Activated CD8-positive, alpha-beta T cell treated with anti-CD3 and anti-CD28 coated beads, Interleukin-2, amount 10 ng/mL, durations not matched to agents 7 days and 5 days (primary cell): Measurements from ENCODE around the gene FAIM2. TPM values are rescaled to one million over a fixed set of nuclear protein-coding genes. Genes with fewer than 3 reads are reported as not detected.

Source experiments
- ATAC-seq: fragments of 150-1000 bp; cut with Tn5 transposase; one replicate; pipeline ENCODE4 v1.10.0; 2021; ENCODE audit warnings: moderate library complexity
- CTCF ChIA-PET: fragments of 350-600 bp; sonication (Branson Sonifier 250); formaldehyde crosslinking; loops from one replicate; lab custom pipeline; 2021; ENCODE audit warnings: antibody characterized with exemption; lab: Charles Lee
- POLR2A ChIA-PET: fragments of 350-600 bp; sonication (Branson Sonifier 250); formaldehyde crosslinking; loops from one replicate; lab custom pipeline; 2021; ENCODE audit warnings: antibody characterized with exemption; lab: Charles Lee
- DNase-seq: peaks from one replicate; pipeline ENCODE4 v3.0.0-alpha.2; 2020
- H3K27ac Mint-ChIP-seq: one replicate; pipeline ENCODE4 v1.8.0; 2021; ENCODE audit warnings: mild to moderate bottlenecking, mixed read lengths
- H3K27me3 Mint-ChIP-seq: one replicate; pipeline ENCODE4 v1.8.0; 2021; ENCODE audit warnings: low read depth, mixed read lengths
- H3K36me3 Mint-ChIP-seq: one replicate; pipeline ENCODE4 v1.8.0; 2021; ENCODE audit warnings: low read depth, mixed read lengths
- H3K4me1 Mint-ChIP-seq: one replicate; pipeline ENCODE4 v1.8.0; 2021; ENCODE audit warnings: low read depth, mixed read lengths
- H3K4me3 Mint-ChIP-seq: one replicate; pipeline ENCODE4 v1.8.0; 2021; ENCODE audit warnings: mild to moderate bottlenecking, mixed read lengths
- H3K9me3 Mint-ChIP-seq: one replicate; pipeline ENCODE4 v1.8.0; 2022; ENCODE audit warnings: mixed read lengths; ENCODE audit not compliant: insufficient read depth
- total RNA-seq, 2 experiments: library from RNA; stranded (reverse); gene quantifications; one replicate each; pipeline ENCODE4 v1.2.3, GENCODE V29; 2021

The FAIM2 gene
- total RNA-seq, 2 experiments from 2014 or later, result 0.23 to 0.55 TPM

DNA sequence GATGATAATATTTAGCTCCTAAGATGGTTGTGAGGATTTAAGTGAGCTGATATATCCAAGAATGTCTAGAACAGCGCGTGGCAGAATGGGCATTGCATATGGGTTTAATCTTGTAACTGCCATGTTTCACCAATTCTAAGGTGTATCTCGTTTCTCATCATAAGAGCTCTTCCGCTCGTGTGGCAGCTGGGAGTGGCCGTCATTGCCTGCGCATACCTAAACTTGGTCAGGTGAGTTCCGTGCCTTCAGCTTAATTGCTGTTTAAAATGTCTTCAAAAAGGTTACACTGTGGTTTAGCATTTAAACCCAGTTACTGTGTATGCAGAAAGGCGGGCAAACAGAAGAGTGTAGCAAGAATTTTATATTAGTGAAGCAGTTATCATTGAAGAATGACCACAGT lies 42.4 kb upstream of the FAIM2 start:
- no peak overlapping the region for H3K27ac Mint-ChIP-seq
- CTCF ChIA-PET, result interaction anchor here (0.6 to 4.6 kb wide), 60 partner anchors 8 to 642 kb away, joined by 3 to 103 read pairs (median 6); partner anchors contain the start of genes AQP5, AQP6, BCDIN3D and COX14
- H3K4me1 Mint-ChIP-seq, result peaks cover 24% of the 10 kb centered on the region
- H3K9me3 Mint-ChIP-seq, result no peaks in the 10 kb centered on the region
- no peak overlapping the region for H3K4me3 Mint-ChIP-seq
- no peak for ATAC-seq
- no peaks in the 10 kb centered on the region for H3K36me3 Mint-ChIP-seq
- POLR2A ChIA-PET, result interaction anchor here (1.6 kb wide), 1 partner anchor 205 kb away, joined by 5 read pairs; the partner anchor contains the start of gene TMBIM6
- DNase-seq, result no peak
- H3K27me3 Mint-ChIP-seq, result no peaks in the 10 kb centered on the region

DNA sequence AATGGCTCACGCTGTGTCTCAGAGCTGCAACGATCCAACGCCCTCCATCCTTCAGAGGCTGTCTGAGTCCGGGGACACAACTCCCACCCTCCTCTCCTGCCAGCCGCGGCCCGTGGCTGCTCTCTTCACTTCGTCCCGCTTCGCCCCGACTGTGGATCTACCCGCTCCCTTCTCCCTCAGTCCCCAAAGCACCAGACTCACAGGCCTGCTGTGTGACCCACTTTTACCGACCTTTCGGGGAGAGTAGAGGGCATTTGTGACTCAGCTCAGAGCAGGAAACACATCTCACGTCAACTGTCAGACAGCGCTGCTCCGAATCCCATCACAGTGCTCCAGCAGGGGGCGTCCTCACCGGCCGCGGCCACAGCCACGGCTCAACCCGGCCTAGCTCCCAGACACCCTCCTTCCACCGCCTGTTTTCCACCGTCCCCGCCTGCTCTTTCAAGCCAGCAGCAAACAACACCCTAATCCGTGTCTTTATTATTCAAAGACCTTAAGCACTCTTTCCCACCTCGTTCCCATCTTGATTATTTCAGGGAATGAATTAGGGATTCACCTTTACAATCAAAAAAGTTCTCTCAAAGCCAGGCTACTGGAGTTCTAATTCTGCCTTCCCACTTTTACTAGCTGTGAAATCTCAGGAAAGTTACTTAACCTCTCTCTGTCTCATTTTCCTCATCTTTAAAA lies 41.8 kb upstream of the FAIM2 start:
- Mint-ChIP-seq H3K4me1 (peaks cover 24% of the 10 kb centered on the region), H3K9me3 (no peaks in the 10 kb centered on the region)

DNA sequence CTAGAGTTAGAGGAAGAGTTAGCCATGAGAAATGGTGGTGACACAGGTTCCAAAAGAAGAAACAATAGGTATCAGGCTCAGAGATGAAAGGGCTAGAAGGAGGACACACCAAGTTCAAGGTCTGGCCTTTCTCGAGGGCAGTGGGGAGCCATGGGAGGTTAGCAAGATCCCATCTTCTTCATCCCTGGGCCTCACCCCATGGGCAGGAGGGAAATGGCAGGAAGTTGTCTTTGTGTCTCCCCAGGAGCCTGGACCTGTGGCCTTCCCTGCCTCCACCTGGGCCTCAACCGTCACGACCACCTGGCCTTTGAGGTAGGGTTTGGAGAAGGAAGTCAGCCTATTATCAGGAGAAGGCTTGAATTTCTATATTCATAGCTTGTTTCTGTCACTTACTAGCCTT lies 41.0 kb upstream of the FAIM2 start:
- Mint-ChIP-seq H3K4me3 (peak overlapping the region; percentile 70), H3K36me3 (no peaks in the 10 kb centered on the region), H3K9me3 (no peaks in the 10 kb centered on the region), H3K4me1 (peaks cover 24% of the 10 kb centered on the region), H3K27ac (peak overlapping the region; percentile 92), H3K27me3 (no peaks in the 10 kb centered on the region)
- no peak for ATAC-seq
- CTCF ChIA-PET, result interaction anchor here (0.8 to 4.6 kb wide), 28 partner anchors 9 to 203 kb away, joined by 3 to 103 read pairs (median 10); partner anchors contain the start of genes COX14, RACGAP1 and TMBIM6
- no peak for DNase-seq
- POLR2A ChIA-PET, result interaction anchor here (0.6 to 1.6 kb wide), 3 partner anchors 203 to 884 kb away, joined by 3 to 5 read pairs (median 3); partner anchors contain the start of genes KMT2D and TMBIM6

More for the DNA sequence above, 41.8 kb upstream of the FAIM2 start:
- peak overlapping the region; percentile 70 for H3K4me3 Mint-ChIP-seq
- DNase-seq, result peak; percentile 88
- ChIA-PET POLR2A (interaction anchor here (0.7 to 1.6 kb wide), 2 partner anchors 204 to 347 kb away, joined by 3 to 5 read pairs; partner anchors contain the start of gene TMBIM6), CTCF (interaction anchor here (0.5 to 4.6 kb wide), 71 partner anchors 9 to 1236 kb away, joined by 3 to 103 read pairs (median 5); partner anchors contain the start of genes AQP5, AQP6, BCDIN3D and COX14)
- ATAC-seq, result peak; percentile 99
- H3K36me3 Mint-ChIP-seq, result no peaks in the 10 kb centered on the region
- H3K27me3 Mint-ChIP-seq, result no peaks in the 10 kb centered on the region
- peak overlapping the region; percentile 92 for H3K27ac Mint-ChIP-seq

DNA sequence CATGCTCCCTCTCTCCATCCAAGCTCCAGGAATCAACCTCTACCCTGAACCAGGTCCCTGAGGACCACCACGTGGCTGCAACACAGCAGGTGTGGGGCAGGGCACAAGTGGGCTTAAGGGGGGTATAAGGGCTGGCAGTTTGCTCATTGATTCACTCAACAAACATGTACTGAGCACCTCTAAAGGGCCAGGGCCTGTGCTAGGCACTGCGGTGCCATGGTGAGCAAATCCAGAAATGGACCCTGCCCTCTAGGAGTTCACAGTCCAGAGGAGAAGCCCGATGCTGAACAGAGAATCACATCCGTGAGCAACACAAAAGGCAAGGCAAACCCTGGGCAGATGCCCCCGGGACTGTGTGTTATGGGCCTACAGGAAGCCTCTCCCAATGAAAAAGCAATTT lies 40.3 kb upstream of the FAIM2 start:
- H3K27ac Mint-ChIP-seq, result no peak overlapping the region
- ChIA-PET POLR2A (no interaction called here), CTCF (interaction anchor here (1.2 to 4.9 kb wide), 3 partner anchors 13 to 76 kb away, joined by 3 to 23 read pairs (median 5); no protein-coding TSS in a partner anchor)
- H3K4me3 Mint-ChIP-seq, result no peak overlapping the region
- no peaks in the 10 kb centered on the region for H3K36me3 Mint-ChIP-seq
- no peaks in the 10 kb centered on the region for H3K27me3 Mint-ChIP-seq
- ATAC-seq, result no peak
- no peak for DNase-seq
- no peaks in the 10 kb centered on the region for H3K9me3 Mint-ChIP-seq
- H3K4me1 Mint-ChIP-seq, result peaks cover 24% of the 10 kb centered on the region

DNA sequence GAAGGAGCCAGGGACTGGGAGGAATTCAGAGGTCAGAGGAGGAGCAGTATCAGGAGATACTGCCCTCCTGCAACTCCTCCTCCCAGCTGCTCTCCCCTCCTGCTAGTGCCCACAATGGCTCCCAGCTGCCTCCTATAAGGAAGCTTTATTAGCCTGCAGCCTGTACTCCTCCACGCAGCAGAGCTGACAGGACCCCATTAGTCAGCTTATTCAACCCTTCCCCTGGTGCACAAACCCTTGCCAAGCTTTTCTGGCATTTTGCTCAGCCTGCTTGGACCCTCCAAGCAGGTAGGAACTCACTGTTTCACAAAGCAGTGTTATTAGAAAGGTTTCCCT lies 39.9 kb upstream of the FAIM2 start:
- CTCF ChIA-PET, result interaction anchor here (0.7 to 4.9 kb wide), 4 partner anchors 12 to 76 kb away, joined by 3 to 23 read pairs (median 4); no protein-coding TSS in a partner anchor
- POLR2A ChIA-PET, result no interaction called here
- Mint-ChIP-seq H3K36me3 (no peaks in the 10 kb centered on the region), H3K4me1 (peaks cover 24% of the 10 kb centered on the region), H3K27ac (no peak overlapping the region), H3K9me3 (no peaks in the 10 kb centered on the region), H3K4me3 (no peak overlapping the region), H3K27me3 (no peaks in the 10 kb centered on the region)
- DNase-seq, result no peak
- ATAC-seq, result no peak

DNA sequence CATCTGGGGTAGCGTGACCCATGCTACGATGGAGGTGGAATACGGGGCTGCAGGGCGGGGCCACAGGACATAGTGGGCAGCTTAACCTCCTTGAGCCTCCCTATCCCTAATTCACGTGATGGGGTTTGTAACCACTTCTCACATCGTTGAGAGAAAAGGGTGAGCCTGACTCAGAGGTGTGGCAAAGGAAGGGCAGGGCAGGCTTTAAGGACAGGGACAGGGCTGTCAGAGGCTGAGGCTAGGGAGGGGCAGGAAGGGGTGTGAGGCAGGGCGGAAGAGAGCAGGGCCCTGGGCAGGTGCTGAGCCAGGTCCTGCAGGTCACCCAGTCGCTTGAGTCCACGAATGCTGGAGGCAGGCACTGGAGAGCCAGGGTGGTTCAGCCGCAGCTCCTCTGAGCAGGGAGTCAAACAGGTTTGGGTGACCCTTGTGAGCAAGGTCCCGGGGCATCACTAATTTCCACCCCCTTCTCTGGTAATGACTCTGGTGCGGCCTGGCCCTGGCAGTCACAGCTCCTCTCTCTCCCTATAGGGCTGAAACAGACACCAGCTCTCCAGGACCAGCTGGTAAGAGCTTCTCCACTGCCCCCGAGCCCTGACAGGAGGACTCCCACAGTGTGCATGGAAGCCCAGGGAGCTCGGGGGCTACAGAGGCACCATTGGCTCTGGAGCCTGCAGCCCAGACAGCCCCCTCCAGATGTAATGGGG lies 39.4 kb upstream of the FAIM2 start:
- Mint-ChIP-seq H3K36me3 (no peaks in the 10 kb centered on the region), H3K4me1 (peaks cover 24% of the 10 kb centered on the region), H3K9me3 (no peaks in the 10 kb centered on the region), H3K27me3 (peaks cover 2% of the 10 kb centered on the region), H3K4me3 (no peak overlapping the region), H3K27ac (no peak overlapping the region)
- DNase-seq (no peak), ATAC-seq (no peak)
- CTCF ChIA-PET, result interaction anchor here (0.7 to 4.9 kb wide), 4 partner anchors 12 to 76 kb away, joined by 3 to 23 read pairs (median 4); no protein-coding TSS in a partner anchor
- POLR2A ChIA-PET, result no interaction called here

DNA sequence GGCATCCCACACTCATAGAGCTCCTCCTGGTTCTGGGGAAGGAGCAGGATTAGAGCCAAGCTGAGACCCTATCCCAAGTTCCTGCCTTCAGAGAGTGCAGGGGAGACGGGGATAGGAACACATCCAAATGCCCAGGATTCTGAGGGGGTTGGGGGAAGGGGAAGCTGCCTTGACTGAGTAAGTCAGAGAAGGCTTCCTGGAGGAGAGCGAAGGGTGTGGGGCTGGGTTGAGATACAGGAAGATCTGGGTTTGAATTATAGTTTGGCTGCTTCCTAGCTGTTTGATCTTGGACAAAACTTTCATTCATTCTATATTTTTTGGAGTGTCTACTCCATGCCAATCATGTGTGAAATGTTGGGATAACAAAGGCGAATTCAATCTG lies 38.8 kb upstream of the FAIM2 start:
- peaks cover 24% of the 10 kb centered on the region for H3K4me1 Mint-ChIP-seq
- H3K9me3 Mint-ChIP-seq, result no peaks in the 10 kb centered on the region
- no peak overlapping the region for H3K27ac Mint-ChIP-seq
- H3K36me3 Mint-ChIP-seq, result no peaks in the 10 kb centered on the region
- H3K4me3 Mint-ChIP-seq, result no peak overlapping the region
- ATAC-seq (no peak), DNase-seq (no peak)
- CTCF ChIA-PET, result interaction anchor here (2.0 to 4.9 kb wide), 2 partner anchors 11 to 24 kb away, joined by 5 to 23 read pairs; no protein-coding TSS in a partner anchor
- peaks cover 2% of the 10 kb centered on the region for H3K27me3 Mint-ChIP-seq
- POLR2A ChIA-PET, result no interaction called here

DNA sequence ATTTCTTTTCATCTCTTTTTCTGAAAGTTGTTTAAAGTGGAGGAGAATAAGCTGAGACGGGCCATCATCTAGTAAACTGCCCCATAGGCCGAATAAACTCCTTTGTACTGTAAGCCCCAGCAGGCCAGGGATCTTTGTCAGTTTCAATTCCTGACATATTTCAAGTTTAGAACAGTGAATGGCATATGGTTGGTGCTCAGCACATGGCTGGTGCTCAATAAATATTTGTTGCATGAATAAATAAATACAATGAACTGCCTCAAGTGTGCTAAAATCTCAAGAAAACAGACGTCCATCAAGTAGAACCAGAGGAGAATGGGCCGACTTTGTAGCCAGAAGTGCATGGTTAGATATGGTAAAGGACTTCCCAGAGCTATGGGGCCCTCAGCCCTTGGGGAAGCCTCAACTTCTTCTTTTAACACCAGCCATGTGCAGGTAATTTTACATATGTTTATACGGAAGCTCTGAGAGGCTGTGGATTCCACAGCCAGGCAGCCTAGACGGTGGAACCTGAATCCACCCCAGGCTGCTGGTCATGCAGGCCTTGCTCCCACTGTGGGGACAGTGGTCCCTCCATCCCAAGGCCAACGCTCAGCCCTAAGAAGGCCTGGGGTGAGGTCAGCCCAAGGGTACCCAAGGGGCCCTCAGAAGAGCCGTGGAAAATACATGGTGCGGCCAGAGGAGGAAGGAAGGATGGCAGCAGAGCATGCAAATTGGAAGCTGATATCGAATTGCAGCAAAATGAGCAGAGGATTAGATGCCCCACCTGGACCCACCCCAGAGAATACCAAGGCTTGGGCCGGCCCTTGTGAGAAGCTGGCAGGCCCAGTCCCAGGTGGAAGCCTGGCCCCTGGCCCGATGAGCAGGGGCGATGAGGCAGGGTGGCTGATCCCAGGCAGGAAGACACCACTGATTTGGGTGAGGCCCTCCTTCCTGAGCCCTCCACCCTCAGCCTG lies 38.1 kb upstream of the FAIM2 start:
- Mint-ChIP-seq H3K4me3 (no peak overlapping the region), H3K27me3 (peaks cover 2% of the 10 kb centered on the region), H3K27ac (no peak overlapping the region), H3K4me1 (peaks cover 24% of the 10 kb centered on the region), H3K9me3 (no peaks in the 10 kb centered on the region), H3K36me3 (no peaks in the 10 kb centered on the region)
- DNase-seq (no peak), ATAC-seq (no peak)
- ChIA-PET CTCF (interaction anchor here (2.0 to 4.9 kb wide), 2 partner anchors 11 to 25 kb away, joined by 5 to 23 read pairs; no protein-coding TSS in a partner anchor), POLR2A (interaction anchor here (0.6 kb wide), 1 partner anchor 16 kb away, joined by 3 read pairs; no protein-coding TSS in a partner anchor)

DNA sequence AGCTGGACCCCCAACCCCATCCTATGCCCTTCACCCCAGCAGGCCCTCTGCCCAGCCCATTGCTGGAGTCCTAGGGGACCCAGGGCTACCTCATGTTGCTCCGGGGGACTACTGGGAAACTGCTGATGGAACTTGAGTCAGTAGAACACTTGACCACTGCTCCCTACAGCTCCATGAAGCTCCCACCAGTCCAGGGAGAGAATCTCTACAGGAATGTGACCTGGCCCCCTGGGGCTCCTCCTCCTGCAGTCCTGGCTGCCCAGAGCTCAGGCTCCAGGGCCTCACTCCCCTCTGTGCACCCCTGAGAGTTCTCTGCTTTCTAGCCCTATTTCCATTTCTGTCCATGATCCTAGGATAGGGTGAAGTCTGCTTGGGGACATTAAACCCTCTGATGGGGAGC lies 36.0 kb upstream of the FAIM2 start:
- Mint-ChIP-seq H3K4me1 (peaks cover 10% of the 10 kb centered on the region), H3K27me3 (peaks cover 8% of the 10 kb centered on the region), H3K27ac (no peak overlapping the region), H3K4me3 (no peak overlapping the region), H3K9me3 (no peaks in the 10 kb centered on the region), H3K36me3 (no peaks in the 10 kb centered on the region)
- ATAC-seq, result no peak
- DNase-seq, result no peak
- POLR2A ChIA-PET, result no interaction called here
- CTCF ChIA-PET, result interaction anchor here (1.5 to 4.9 kb wide), 2 partner anchors 12 to 27 kb away, joined by 3 to 23 read pairs; no protein-coding TSS in a partner anchor

DNA sequence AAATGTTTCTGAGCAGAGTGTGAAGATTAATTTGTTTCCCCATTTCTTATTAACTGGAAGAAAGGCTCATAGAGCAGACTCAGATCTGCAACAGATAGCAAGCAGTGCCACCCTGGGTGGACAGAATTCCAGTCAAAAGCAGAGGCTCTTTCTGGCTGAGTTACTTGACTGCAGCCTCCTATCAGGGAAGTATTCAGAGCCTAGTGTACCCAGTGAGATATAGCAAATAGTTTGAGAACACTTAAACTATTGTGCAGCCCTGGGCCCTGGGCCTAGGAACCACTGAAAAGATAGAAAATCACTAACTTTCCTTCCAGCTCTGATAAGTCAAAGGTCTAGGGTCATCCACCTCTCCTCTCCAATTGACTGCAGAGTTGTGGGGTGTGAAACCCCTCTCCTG lies 35.6 kb upstream of the FAIM2 start:
- ATAC-seq (no peak), DNase-seq (no peak)
- no peak overlapping the region for H3K4me3 Mint-ChIP-seq
- CTCF ChIA-PET, result interaction anchor here (1.5 to 4.9 kb wide), 2 partner anchors 11 to 27 kb away, joined by 3 to 23 read pairs; no protein-coding TSS in a partner anchor
- H3K4me1 Mint-ChIP-seq, result peaks cover 10% of the 10 kb centered on the region
- no peaks in the 10 kb centered on the region for H3K9me3 Mint-ChIP-seq
- POLR2A ChIA-PET, result no interaction called here
- no peak overlapping the region for H3K27ac Mint-ChIP-seq
- H3K36me3 Mint-ChIP-seq, result no peaks in the 10 kb centered on the region
- H3K27me3 Mint-ChIP-seq, result peaks cover 11% of the 10 kb centered on the region
